GM19395 (cell line): ENCODE measurements around the gene SREBF1.

ENCODE experiments used
- ATAC-seq: cut with Tn5 transposase; IDR thresholded peaks from one replicate; pipeline ENCODE4 v1.9.1; 2021; ENCODE audit warnings: mild to moderate bottlenecking, moderate library complexity; ENCODE audit not compliant: unreplicated experiment

The SREBF1 gene

GRCh38 chr17:17859909-17860765 lies 23.4 kb upstream of the SREBF1 start:
- ATAC-seq = no peak

DNA sequence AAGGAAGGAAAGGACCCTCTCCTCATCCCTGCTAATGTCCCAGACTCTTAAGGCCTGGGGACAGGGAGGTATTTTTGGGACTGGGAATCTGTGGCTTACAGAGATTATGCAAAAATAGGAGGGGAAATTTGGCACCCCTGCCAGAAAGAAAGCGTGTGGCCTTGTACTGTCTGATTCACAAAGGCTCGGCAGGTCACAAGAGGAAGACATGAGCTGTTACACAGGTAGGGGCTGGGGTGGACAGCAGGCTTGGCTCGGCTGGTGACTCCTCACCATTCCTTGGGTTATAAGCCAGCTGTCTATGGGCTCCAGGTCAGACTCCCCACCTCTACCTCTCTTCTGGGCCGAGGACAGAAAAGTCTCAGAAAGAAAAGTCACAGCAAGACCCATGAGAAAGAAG lies 20.7 kb upstream of the SREBF1 start:
- ATAC-seq = no peak

- no peak for ATAC-seq
These were observed 19.6 kb upstream of the SREBF1 start for GRCh38 chr17:17856386-17856785.

GRCh38 chr17:17855976-17856375 lies 19.2 kb upstream of the SREBF1 start:
- no peak for ATAC-seq

DNA sequence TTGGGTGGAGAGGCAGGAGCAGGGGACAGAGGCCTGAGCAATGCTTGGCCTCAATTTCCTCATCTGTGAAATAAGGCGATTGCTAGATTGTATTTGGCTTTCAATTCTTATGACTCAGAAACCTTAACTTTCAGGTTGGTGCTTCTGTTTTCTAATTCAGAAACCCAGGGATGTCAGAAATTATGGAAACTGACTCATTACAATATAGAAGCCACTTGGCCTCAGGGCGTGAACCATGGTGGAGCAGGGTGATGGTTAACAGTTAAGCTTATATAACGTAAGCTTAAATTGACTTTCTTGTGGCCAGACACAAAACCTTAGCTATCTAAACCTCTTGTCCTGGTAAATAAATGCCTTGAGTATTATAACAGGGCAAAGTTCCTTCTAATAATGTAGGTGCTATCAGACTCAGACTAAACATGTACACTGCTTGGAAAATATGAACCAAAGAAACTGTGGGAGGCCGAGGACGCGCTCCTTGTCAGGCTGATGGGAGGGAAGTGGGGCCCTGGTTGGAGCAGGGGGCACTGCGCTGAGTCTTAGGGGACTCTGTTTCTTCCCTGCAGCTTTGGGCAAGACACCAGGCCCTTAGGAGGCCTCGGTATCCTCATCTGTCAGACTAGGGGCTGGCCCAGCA lies 17.1 kb upstream of the SREBF1 start:
- no peak for ATAC-seq

DNA sequence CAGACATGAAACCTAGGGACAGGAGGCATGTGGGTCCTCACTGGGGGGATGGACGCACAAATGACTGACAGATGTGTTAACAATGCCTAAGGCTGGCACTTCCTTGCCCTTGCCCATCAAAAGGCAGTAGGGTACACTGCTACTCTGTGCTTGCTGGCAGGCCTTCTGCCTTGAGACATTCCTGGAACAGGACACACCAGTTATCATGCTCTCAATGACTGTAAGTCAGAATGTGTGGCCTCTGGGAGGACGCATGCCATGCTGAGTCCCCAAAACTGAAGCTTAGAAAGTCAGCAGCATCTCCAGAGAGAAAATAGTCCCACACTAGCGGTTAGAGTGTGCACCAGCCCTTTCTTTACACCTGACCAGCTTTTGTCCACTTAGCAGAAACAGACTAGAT lies 16.1 kb upstream of the SREBF1 start:
- ATAC-seq = no peak

GRCh38 chr17:17851103-17852002 lies 14.6 kb upstream of the SREBF1 start:
- no peak for ATAC-seq

- no peak for ATAC-seq
These were observed 13.1 kb upstream of the SREBF1 start for GRCh38 chr17:17849845-17850373.

- no peak for ATAC-seq
These were observed 12.5 kb upstream of the SREBF1 start for GRCh38 chr17:17849147-17849820.

GRCh38 chr17:17848311-17849082 lies 11.7 kb upstream of the SREBF1 start:
- ATAC-seq = no peak

GRCh38 chr17:17847726-17848125 lies 10.9 kb upstream of the SREBF1 start:
- no peak for ATAC-seq

DNA sequence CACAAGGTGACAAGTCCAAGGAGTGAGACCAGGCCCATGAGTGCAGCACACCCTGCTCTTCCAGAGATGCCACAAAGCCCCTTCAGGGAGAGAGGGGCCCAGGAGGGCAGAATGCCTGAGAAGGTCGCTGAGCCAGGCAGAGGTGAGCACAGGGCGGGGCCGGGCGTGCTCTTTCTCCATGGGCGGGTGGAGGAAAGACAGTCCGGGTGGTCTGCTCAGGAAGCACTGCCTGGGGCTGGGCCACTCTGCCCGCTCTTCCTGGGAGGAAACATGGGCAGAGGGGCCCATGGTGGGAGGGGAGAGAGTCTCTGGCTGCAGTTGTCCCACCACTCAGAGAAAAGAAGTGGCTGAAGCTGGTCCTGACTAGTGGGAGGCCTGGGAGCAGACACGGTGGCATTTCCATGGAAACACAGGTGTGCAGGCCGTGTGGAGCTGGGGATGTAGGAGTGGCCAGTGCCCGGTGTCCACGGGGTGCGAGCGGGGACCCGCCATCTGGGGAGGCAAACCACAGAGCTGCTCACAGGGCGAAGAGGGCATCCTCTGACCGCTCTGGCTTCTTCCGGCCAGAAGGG lies 10.4 kb upstream of the SREBF1 start:
- ATAC-seq = no peak

- no peak for ATAC-seq
These were observed 9.9 kb upstream of the SREBF1 start for GRCh38 chr17:17846645-17847044.

GRCh38 chr17:17846003-17846402 lies 9.2 kb upstream of the SREBF1 start:
- ATAC-seq = no peak

DNA sequence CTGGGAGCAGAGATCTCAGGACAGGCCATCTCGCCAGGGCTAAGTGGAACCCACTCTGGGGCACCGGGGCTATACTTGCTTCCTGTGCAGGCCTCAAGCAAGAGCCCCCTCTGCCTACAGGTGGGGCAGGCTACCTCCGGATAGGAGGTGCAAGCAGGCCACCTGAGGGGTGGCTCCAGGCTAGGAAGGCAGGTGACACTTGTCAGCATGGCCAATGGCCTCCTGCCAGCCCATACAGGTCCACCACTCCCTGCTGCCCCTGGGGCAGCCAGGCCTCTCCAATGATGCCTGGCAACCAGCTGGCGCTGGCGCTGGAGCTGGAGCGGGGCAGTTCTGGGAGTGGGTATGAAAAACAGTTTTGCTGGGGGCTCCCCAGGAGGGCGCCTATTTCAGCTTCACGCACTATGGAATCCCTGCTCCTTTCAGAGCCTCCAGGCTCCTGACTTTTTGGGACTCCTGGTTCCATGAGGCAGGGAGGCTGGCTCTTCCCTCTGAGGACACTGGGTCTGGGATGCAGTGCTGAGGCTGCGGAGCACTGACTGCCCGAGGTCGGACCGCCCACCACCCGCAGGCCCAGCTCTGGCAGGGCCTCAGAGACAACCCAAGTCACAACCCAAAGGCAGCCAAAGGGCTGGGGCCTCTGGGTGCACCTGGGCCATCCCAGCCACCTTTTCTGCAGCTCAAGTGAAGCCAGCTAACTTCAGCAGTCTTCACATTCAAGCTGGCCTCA lies 8.4 kb upstream of the SREBF1 start:
- ATAC-seq = no peak

GRCh38 chr17:17844500-17844899 lies 7.7 kb upstream of the SREBF1 start:
- ATAC-seq = no peak

DNA sequence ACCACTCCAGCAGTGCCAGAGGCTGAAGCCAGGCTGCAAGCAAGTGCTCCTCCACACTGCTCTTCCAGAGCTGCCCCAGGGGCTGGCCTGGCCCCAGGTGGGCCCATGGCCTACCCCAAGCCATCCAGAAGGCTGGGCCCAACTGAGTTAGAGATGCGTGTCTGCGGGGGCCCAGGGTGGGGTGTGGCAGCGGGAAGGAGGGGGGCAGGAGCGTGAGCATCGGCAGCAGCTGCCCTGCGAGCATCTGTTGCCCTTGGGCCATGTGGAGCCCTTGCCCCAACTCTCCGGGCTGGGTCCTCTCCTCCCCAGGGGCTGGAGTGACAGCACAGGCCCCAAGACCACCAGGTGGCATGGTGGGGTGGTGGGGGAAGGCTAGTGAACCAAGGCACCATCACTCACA lies 7.3 kb upstream of the SREBF1 start:
- no peak for ATAC-seq

- ATAC-seq = no peak
These were observed 6.3 kb upstream of the SREBF1 start for GRCh38 chr17:17843096-17843495.
